Panc1 (cell line): Measurements from ENCODE around the gene CMTM3.

Experiments
- CTCF ChIP-seq: fragments of 450-650 bp; IDR thresholded peaks from 2 replicates; pipeline ENCODE4 v1.5.1; 2017; ENCODE audit warnings: mild to moderate bottlenecking
- POLR2AphosphoS5 ChIP-seq: IDR thresholded peaks from 2 replicates; pipeline ENCODE4 v1.6.1; 2012; ENCODE audit warnings: mild to moderate bottlenecking, low read depth, low read length, moderate library complexity
- REST ChIP-seq, 2 experiments: IDR thresholded peaks; 2 replicates each; pipeline ENCODE4 v1.6.1; 2011 to 2012; ENCODE audit warnings: low read depth in 2 of 2, control low read depth in 1 of 2, low read length in 1 of 2, mild to moderate bottlenecking in 1 of 2, moderate library complexity in 1 of 2; ENCODE audit not compliant: insufficient read depth in 1 of 2
- SIN3A ChIP-seq: IDR thresholded peaks from 2 replicates; pipeline ENCODE4 v1.6.1; 2012; ENCODE audit warnings: low read depth, mild to moderate bottlenecking, low read length, moderate library complexity, borderline replicate concordance; ENCODE audit not compliant: insufficient read depth
- TCF7L2 ChIP-seq: IDR thresholded peaks from 2 replicates; pipeline ENCODE4 v1.6.1; 2011; ENCODE audit warnings: mild to moderate bottlenecking, low read depth, low read length, inconsistent platforms

GRCh38 chr16:66622863-66623262, 18.4 kb downstream of the CMTM3 start:
- TF ChIP-seq CTCF (no peak), REST (IDR thresholded peaks at IDR 0.05; ENCODE audit: insufficient read depth in 1 of 2, low read depth in 2 of 2, low read length in 1 of 2) (no peak), POLR2AphosphoS5 (no peak), SIN3A (no peak), TCF7L2 (no peak)
